ENCODE results near the gene NEK7.

DNA sequence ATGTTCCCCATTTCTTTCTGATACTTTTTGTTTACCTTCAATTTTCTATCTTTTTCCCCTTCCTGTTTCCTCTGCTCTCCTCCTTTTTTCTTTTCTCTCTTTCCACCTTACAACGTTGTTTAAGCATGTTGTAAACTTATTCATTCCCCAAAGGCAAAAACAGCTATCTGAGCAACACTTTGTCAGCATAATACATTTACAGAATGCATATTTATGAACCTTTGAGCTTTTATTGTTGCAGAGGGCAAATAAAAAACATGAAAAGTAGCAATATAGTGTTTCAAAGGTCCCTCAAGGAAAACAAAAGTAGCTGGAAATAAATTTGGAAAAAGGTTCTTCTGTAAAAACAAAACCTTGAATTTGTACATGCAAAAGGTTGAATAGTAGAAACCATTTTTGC, 214.2 kb downstream of the NEK7 start:
- TF ChIP-seq CTCF (conservative IDR thresholded peaks at IDR 0.05; ENCODE audit: low read depth, low read length) (no peak), CHD1 (IDR thresholded peaks at IDR 0.05; ENCODE audit: low read depth, low read length) (no peak), MXI1 (IDR thresholded peaks at IDR 0.05; ENCODE audit: borderline replicate concordance, low read depth, low read length) (no peak), RCOR1 (IDR thresholded peaks at IDR 0.05; ENCODE audit: insufficient replicate concordance, low read length) (no peak), MAFK (IDR thresholded peaks at IDR 0.05; ENCODE audit: low read depth, low read length) (no peak), POLR2A (IDR thresholded peaks at IDR 0.05; ENCODE audit: low read depth, low read length) (no peak), SMC3 (IDR thresholded peaks at IDR 0.05; ENCODE audit: low read depth, low read length) (no peak), RFX5 (IDR thresholded peaks at IDR 0.05; ENCODE audit: low read depth, low read length) (no peak), RAD21 (IDR thresholded peaks at IDR 0.05; ENCODE audit: low read length) (no peak)
